AG08396 (cell line): Measurements from ENCODE around the gene FUT2.

Source experiments
- DNase-seq: peaks from one replicate; pipeline ENCODE4 v3.0.0; 2012; ENCODE audit warnings: low spot score, mixed read lengths

FUT2 gene

GRCh38 chr19:48751845-48752495, 56.2 kb downstream of the FUT2 start:
- no peak for DNase-seq

GRCh38 chr19:48752496-48753365, 57.0 kb downstream of the FUT2 start, which contains the start of gene FUT1:
FUT1 (minus strand) TSS chr19:48752641; CDS start chr19:48751281, 1,360 bp downstream.
- DNase-seq = peak; percentile 66

GRCh38 chr19:48755084-48755641, 59.4 kb downstream of the FUT2 start, which contains the start of gene FGF21:
FGF21 (plus strand) TSS chr19:48755524; CDS start chr19:48756237, 713 bp downstream.
- DNase-seq = no peak
